ENCODE results near the gene ENOX2. TPM values are rescaled to one million over a fixed set of nuclear protein-coding genes. Genes with fewer than 3 reads are reported as not detected.

Gene ENOX2
- total RNA-seq, 1 donor from 2014 or later: 13.9 TPM

GRCh38 chrX:130676861-130677260 lies 226.1 kb downstream of the ENOX2 start:
- Mint-ChIP-seq H3K36me3 (ENCODE audit: low read depth) (peaks cover 2% of the 10 kb centered on the region), H3K27ac (no peak overlapping the region), H3K4me1 (no peaks in the 10 kb centered on the region), H3K9me3 (no peaks in the 10 kb centered on the region), H3K4me3 (no peak overlapping the region), H3K27me3 (no peaks in the 10 kb centered on the region)
- DNase-seq: no peak
- intact Hi-C loops (cut with micrococcal nuclease): no loop called here

GRCh38 chrX:130672214-130672613 lies 230.8 kb downstream of the ENOX2 start:
- intact Hi-C loops (cut with micrococcal nuclease): no loop called here
- no peak for DNase-seq
- H3K27me3 Mint-ChIP-seq: no peaks in the 10 kb centered on the region
- H3K4me1 Mint-ChIP-seq: peaks cover 2% of the 10 kb centered on the region
- H3K36me3 Mint-ChIP-seq (ENCODE audit: low read depth): peaks cover 17% of the 10 kb centered on the region
- no peak overlapping the region for H3K4me3 Mint-ChIP-seq
- H3K27ac Mint-ChIP-seq: no peak overlapping the region
- H3K9me3 Mint-ChIP-seq: peaks cover 3% of the 10 kb centered on the region

DNA sequence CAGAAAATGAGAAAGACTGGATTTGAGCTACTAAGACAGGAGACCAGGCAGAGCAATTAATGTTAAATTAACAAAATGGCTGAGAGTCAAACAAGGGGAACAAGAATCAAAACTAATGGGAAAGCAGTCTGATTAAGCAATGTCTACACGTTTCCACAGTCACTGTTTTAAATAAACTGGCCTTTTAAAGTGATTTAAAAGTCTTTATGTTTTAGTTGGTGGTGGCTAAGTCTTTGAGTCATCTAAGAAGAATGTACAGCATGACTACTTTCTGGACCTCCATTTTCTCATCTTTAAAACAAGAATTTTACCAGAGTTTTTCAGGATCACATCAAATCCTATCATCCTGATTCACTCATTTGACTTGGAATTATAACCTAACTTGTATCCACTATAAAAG lies 233.8 kb downstream of the ENOX2 start:
- intact Hi-C loops (cut with micrococcal nuclease): no loop called here

GRCh38 chrX:130665263-130665662 lies 237.7 kb downstream of the ENOX2 start:
- peaks cover 3% of the 10 kb centered on the region for H3K9me3 Mint-ChIP-seq
- H3K4me1 Mint-ChIP-seq: peaks cover 2% of the 10 kb centered on the region
- H3K36me3 Mint-ChIP-seq (ENCODE audit: low read depth): peaks cover 17% of the 10 kb centered on the region
- DNase-seq: no peak
- H3K27ac Mint-ChIP-seq: no peak overlapping the region
- intact Hi-C loops (cut with micrococcal nuclease): no loop called here
- no peaks in the 10 kb centered on the region for H3K27me3 Mint-ChIP-seq
- H3K4me3 Mint-ChIP-seq: no peak overlapping the region

More for the DNA sequence above, 233.8 kb downstream of the ENOX2 start:
- Mint-ChIP-seq H3K27me3 (no peaks in the 10 kb centered on the region), H3K4me1 (peaks cover 2% of the 10 kb centered on the region), H3K27ac (no peak overlapping the region), H3K36me3 (ENCODE audit: low read depth) (peaks cover 17% of the 10 kb centered on the region), H3K9me3 (peaks cover 3% of the 10 kb centered on the region), H3K4me3 (no peak overlapping the region)
- no peak for DNase-seq

GRCh38 chrX:130658310-130658709 lies 244.7 kb downstream of the ENOX2 start:
- Mint-ChIP-seq H3K27ac (no peak overlapping the region), H3K4me3 (no peak overlapping the region), H3K9me3 (no peaks in the 10 kb centered on the region), H3K36me3 (ENCODE audit: low read depth) (peaks cover 4% of the 10 kb centered on the region), H3K4me1 (no peaks in the 10 kb centered on the region), H3K27me3 (no peaks in the 10 kb centered on the region)
- intact Hi-C loops (cut with micrococcal nuclease): no loop called here
- no peak for DNase-seq

GRCh38 chrX:130654409-130654950 lies 248.5 kb downstream of the ENOX2 start:
- Mint-ChIP-seq H3K27me3 (no peaks in the 10 kb centered on the region), H3K9me3 (no peaks in the 10 kb centered on the region), H3K27ac (no peak overlapping the region), H3K4me1 (no peaks in the 10 kb centered on the region), H3K36me3 (ENCODE audit: low read depth) (peaks cover 2% of the 10 kb centered on the region), H3K4me3 (no peak overlapping the region)
- no peak for DNase-seq
- intact Hi-C loops (cut with micrococcal nuclease): no loop called here

DNA sequence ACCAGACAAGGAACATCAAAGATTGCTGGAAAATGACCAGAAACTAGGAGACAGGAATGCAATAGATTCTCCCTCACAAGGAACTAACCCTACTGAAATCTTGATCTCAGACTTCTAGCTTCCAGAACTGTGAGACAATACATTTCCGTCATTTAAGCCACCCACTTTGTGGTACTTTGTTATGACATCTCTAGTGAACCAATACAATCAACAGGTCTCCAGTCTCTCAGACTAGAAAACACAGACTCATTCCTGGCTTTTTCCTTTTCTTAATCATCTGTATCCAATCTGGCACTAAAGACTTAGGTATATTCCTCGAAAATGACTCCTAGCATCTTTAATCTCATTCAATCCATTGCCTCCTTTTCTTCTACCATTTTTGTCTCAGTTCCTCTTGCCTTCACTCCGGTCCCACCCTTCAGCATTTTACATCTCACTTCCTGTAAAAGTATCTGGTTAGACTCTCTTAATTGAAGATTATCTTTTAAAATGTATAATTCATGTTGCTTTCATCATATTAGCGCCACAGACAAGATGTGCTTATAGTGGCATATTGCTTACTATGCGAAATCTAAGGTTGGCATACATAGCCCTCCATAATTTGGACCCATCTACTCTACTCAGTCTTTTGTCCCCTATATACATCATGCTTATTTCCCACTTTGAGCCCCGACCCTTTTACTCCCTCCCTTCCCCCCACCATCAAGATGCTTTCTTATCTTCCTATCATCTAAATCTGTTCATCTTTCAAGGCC lies 250.0 kb downstream of the ENOX2 start:
- Mint-ChIP-seq H3K4me1 (no peaks in the 10 kb centered on the region), H3K27ac (no peak overlapping the region)
- intact Hi-C loops (cut with micrococcal nuclease): no loop called here

DNA sequence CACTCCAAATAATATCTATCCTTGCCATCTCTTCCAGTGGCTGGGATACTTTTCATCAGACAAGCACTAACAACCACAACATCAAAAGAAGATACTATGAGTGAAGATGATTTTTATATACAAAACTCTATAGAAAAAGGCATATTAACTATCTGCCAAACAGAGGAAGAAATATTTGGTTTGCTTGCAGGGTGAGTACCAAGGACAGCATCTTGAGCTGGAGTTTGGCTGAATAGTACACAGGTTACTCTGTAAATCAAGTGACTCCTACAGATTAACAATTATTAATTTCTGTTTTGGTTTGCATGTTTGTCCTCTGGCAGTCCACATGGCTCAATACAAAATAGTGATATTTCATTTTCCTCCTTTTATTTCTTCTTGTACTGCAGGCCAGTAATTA lies 253.3 kb downstream of the ENOX2 start:
- no peak overlapping the region for H3K27ac Mint-ChIP-seq
- DNase-seq: no peak
- intact Hi-C loops (cut with micrococcal nuclease): no loop called here
- no peaks in the 10 kb centered on the region for H3K9me3 Mint-ChIP-seq
- H3K4me3 Mint-ChIP-seq: no peak overlapping the region
- peaks cover 2% of the 10 kb centered on the region for H3K36me3 Mint-ChIP-seq (ENCODE audit: low read depth)
- H3K27me3 Mint-ChIP-seq: no peaks in the 10 kb centered on the region
- H3K4me1 Mint-ChIP-seq: no peaks in the 10 kb centered on the region

More for the DNA sequence above, 250.0 kb downstream of the ENOX2 start:
- no peaks in the 10 kb centered on the region for H3K27me3 Mint-ChIP-seq
- no peak overlapping the region for H3K4me3 Mint-ChIP-seq
- H3K36me3 Mint-ChIP-seq (ENCODE audit: low read depth): peaks cover 2% of the 10 kb centered on the region
- H3K9me3 Mint-ChIP-seq: no peaks in the 10 kb centered on the region
- no peak for DNase-seq

GRCh38 chrX:130647468-130647867 lies 255.5 kb downstream of the ENOX2 start:
- no peaks in the 10 kb centered on the region for H3K27me3 Mint-ChIP-seq
- H3K27ac Mint-ChIP-seq: no peak overlapping the region
- H3K4me3 Mint-ChIP-seq: no peak overlapping the region
- H3K9me3 Mint-ChIP-seq: no peaks in the 10 kb centered on the region
- no peak for DNase-seq
- H3K4me1 Mint-ChIP-seq: no peaks in the 10 kb centered on the region
- peaks cover 2% of the 10 kb centered on the region for H3K36me3 Mint-ChIP-seq (ENCODE audit: low read depth)
- intact Hi-C loops (cut with micrococcal nuclease): no loop called here

- intact Hi-C loops (cut with micrococcal nuclease): no loop called here
- Mint-ChIP-seq H3K4me1 (no peaks in the 10 kb centered on the region), H3K4me3 (no peak overlapping the region), H3K36me3 (ENCODE audit: low read depth) (peaks cover 2% of the 10 kb centered on the region), H3K27me3 (no peaks in the 10 kb centered on the region), H3K27ac (no peak overlapping the region), H3K9me3 (no peaks in the 10 kb centered on the region)
- no peak for DNase-seq
Observed at GRCh38 chrX:130645955-130646583, 256.9 kb downstream of the ENOX2 start.

DNA sequence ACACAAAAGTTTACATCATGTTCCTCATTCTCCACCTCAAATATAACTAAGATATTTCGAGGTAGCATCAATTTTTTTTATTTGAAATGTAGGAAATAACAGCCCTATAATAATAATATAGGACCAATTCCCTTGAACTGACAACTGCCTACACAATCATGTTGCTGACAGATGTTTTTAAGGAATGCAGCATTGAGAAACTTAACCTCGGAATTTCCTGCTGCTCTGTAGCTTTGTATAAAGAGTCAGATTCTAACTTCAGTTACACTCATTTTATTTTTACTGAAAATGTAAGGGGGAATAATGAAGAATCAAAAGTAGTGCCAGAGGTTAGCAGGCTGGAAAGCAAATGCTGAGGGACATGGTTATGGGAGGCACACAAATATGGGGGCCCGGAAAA lies 265.4 kb downstream of the ENOX2 start:
- Mint-ChIP-seq H3K9me3 (no peaks in the 10 kb centered on the region), H3K4me3 (no peak overlapping the region), H3K36me3 (ENCODE audit: low read depth) (peaks cover 1% of the 10 kb centered on the region), H3K4me1 (peaks cover 5% of the 10 kb centered on the region), H3K27ac (no peak overlapping the region), H3K27me3 (no peaks in the 10 kb centered on the region)
- no peak for DNase-seq
- intact Hi-C loops (cut with micrococcal nuclease): no loop called here

- Mint-ChIP-seq H3K4me1 (peaks cover 5% of the 10 kb centered on the region), H3K9me3 (no peaks in the 10 kb centered on the region), H3K36me3 (ENCODE audit: low read depth) (peaks cover 1% of the 10 kb centered on the region), H3K27ac (no peak overlapping the region), H3K27me3 (no peaks in the 10 kb centered on the region), H3K4me3 (no peak overlapping the region)
- intact Hi-C loops (cut with micrococcal nuclease): no loop called here
- DNase-seq: no peak
Observed at GRCh38 chrX:130636277-130636676, 266.7 kb downstream of the ENOX2 start.

GRCh38 chrX:130631011-130631410 lies 272.0 kb downstream of the ENOX2 start:
- H3K4me1 Mint-ChIP-seq: no peaks in the 10 kb centered on the region
- no peak overlapping the region for H3K4me3 Mint-ChIP-seq
- H3K27ac Mint-ChIP-seq: no peak overlapping the region
- no peak for DNase-seq
- intact Hi-C loops (cut with micrococcal nuclease): no loop called here
- H3K27me3 Mint-ChIP-seq: no peaks in the 10 kb centered on the region
- H3K36me3 Mint-ChIP-seq (ENCODE audit: low read depth): peaks cover 1% of the 10 kb centered on the region
- H3K9me3 Mint-ChIP-seq: no peaks in the 10 kb centered on the region

DNA sequence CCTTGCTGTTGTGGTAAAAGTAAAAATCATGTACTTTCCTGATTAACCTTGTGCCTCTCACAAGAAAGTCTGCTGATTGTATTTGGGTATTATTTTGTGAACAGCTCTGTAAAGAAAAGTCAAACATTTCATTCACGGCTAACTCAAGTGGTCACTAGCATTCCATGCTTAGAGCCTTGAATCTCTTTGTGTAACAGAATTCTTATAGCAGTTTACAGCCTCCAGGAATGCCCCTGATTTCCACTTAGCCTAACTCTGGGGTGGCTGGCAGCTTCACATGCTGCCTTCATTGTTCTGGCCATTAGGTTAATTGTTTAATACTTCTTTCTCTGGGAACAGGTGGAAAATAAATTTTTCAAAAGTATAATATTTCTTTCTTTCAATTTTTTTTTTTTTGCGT lies 274.5 kb downstream of the ENOX2 start:
- Mint-ChIP-seq H3K27me3 (no peaks in the 10 kb centered on the region), H3K4me1 (no peaks in the 10 kb centered on the region), H3K4me3 (no peak overlapping the region), H3K36me3 (ENCODE audit: low read depth) (peaks cover 1% of the 10 kb centered on the region), H3K27ac (no peak overlapping the region), H3K9me3 (no peaks in the 10 kb centered on the region)
- DNase-seq: no peak
- intact Hi-C loops (cut with micrococcal nuclease): no loop called here
